ENCODE measurements around the gene SH3BP5L. TPM values are rescaled to one million over a fixed set of nuclear protein-coding genes. Genes with fewer than 3 reads are reported as not detected.

The SH3BP5L gene
- total and polyA plus RNA-seq, 2 of the 13 experiments (the other 11 are each of a cell fraction or from before 2014, with no cell fraction given), result 10.3 to 14.9 TPM

DNA sequence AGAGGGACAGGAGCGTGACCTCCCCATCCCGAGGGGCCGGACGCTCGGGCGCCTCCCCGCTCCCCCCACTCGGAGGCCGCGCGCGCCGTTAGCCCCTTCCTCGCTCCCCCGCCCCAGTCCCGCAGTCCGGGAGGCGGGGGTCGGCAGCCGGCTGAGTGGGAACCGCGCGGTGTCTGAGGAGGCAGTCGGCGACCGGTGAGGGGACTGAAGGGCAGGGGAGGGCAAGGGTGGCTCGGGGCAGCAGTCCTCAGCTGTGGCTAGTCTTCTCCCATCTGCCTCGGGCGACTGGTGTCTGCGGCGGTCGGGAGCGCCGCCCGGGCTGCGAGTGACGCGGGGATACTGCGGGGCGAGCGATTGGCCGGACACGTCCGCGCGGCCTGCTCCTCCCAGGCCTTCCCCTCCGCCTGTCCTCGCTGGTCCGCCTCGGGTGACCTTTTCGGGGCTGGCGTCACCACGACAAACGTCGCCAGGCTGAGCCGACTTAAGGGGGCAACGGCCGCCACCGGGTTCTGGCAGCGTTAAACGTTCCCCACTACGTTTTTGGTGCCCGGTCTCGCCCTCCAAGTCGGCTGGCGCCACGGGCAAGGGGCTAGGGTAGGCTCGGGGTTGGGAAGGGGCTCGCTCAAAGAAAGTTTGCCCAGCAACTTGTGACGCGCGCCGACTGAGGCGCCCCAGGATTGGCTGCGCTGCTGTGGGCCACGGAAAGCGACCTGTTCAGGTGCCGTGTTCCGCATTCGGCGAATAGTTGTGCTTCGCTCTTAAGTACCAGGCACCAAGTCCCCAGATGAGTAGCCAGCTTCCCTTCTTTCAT, 12.8 kb upstream of the SH3BP5L start (continued):
- TF ChIP-seq, protein P1, sequence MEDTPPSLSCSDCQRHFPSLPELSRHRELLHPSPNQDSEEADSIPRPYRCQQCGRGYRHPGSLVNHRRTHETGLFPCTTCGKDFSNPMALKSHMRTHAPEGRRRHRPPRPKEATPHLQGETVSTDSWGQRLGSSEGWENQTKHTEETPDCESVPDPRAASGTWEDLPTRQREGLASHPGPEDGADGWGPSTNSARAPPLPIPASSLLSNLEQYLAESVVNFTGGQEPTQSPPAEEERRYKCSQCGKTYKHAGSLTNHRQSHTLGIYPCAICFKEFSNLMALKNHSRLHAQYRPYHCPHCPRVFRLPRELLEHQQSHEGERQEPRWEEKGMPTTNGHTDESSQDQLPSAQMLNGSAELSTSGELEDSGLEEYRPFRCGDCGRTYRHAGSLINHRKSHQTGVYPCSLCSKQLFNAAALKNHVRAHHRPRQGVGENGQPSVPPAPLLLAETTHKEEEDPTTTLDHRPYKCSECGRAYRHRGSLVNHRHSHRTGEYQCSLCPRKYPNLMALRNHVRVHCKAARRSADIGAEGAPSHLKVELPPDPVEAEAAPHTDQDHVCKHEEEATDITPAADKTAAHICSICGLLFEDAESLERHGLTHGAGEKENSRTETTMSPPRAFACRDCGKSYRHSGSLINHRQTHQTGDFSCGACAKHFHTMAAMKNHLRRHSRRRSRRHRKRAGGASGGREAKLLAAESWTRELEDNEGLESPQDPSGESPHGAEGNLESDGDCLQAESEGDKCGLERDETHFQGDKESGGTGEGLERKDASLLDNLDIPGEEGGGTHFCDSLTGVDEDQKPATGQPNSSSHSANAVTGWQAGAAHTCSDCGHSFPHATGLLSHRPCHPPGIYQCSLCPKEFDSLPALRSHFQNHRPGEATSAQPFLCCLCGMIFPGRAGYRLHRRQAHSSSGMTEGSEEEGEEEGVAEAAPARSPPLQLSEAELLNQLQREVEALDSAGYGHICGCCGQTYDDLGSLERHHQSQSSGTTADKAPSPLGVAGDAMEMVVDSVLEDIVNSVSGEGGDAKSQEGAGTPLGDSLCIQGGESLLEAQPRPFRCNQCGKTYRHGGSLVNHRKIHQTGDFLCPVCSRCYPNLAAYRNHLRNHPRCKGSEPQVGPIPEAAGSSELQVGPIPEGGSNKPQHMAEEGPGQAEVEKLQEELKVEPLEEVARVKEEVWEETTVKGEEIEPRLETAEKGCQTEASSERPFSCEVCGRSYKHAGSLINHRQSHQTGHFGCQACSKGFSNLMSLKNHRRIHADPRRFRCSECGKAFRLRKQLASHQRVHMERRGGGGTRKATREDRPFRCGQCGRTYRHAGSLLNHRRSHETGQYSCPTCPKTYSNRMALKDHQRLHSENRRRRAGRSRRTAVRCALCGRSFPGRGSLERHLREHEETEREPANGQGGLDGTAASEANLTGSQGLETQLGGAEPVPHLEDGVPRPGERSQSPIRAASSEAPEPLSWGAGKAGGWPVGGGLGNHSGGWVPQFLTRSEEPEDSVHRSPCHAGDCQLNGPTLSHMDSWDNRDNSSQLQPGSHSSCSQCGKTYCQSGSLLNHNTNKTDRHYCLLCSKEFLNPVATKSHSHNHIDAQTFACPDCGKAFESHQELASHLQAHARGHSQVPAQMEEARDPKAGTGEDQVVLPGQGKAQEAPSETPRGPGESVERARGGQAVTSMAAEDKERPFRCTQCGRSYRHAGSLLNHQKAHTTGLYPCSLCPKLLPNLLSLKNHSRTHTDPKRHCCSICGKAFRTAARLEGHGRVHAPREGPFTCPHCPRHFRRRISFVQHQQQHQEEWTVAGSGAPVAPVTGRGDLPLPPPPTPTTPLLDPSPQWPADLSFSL (CRISPR knock-in tag; IDR thresholded peaks at IDR 0.05), result no peak
- no peak for TF ChIP-seq NCOA5 (CRISPR knock-in tag; IDR thresholded peaks at IDR 0.05)
- TF ChIP-seq, protein P2, sequence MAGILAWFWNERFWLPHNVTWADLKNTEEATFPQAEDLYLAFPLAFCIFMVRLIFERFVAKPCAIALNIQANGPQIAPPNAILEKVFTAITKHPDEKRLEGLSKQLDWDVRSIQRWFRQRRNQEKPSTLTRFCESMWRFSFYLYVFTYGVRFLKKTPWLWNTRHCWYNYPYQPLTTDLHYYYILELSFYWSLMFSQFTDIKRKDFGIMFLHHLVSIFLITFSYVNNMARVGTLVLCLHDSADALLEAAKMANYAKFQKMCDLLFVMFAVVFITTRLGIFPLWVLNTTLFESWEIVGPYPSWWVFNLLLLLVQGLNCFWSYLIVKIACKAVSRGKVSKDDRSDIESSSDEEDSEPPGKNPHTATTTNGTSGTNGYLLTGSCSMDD (CRISPR knock-in tag; IDR thresholded peaks at IDR 0.05), result no peak
- TF ChIP-seq SRSF1 (optimal IDR thresholded peaks at IDR 0.05; ENCODE audit: low read depth, low read length), result peak; percentile 50
- TF ChIP-seq KDM5B (CRISPR knock-in tag; IDR thresholded peaks at IDR 0.05; ENCODE audit: borderline replicate concordance), result peak; percentile 85
- no peak for TF ChIP-seq POLR2AphosphoS2 (IDR thresholded peaks at IDR 0.05; ENCODE audit: low read depth, low read length)
- TF ChIP-seq ZFX (CRISPR knock-in tag; IDR thresholded peaks at IDR 0.05; ENCODE audit: low read depth), result peak; percentile 97
- TF ChIP-seq HNF1B (CRISPR knock-in tag; IDR thresholded peaks at IDR 0.05), result no peak; the same call in 1 of the 2 replicates
- peak; percentile 14; the same call in 1 of the 2 replicates for TF ChIP-seq NR2F2 (IDR thresholded peaks at IDR 0.05; ENCODE audit: borderline replicate concordance, low read depth)
- TF ChIP-seq, protein P3, sequence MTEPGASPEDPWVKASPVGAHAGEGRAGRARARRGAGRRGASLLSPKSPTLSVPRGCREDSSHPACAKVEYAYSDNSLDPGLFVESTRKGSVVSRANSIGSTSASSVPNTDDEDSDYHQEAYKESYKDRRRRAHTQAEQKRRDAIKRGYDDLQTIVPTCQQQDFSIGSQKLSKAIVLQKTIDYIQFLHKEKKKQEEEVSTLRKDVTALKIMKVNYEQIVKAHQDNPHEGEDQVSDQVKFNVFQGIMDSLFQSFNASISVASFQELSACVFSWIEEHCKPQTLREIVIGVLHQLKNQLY (CRISPR knock-in tag; IDR thresholded peaks at IDR 0.05), result no peak
- TF ChIP-seq KLF12 (CRISPR knock-in tag; IDR thresholded peaks at IDR 0.05; ENCODE audit: borderline replicate concordance), result 0 out of 2 replicates have a peak, but pooled peaks have one; percentile 50
- 0 out of 2 replicates have a peak, but pooled peaks have one; percentile 3 for TF ChIP-seq ZBTB14 (CRISPR knock-in tag; IDR thresholded peaks at IDR 0.05)
- no peak for TF ChIP-seq ZNF549 (CRISPR knock-in tag; IDR thresholded peaks at IDR 0.05)
- peak; percentile 72; the same call in 1 of the 2 replicates for TF ChIP-seq ZNF563 (CRISPR knock-in tag; IDR thresholded peaks at IDR 0.05)
- TF ChIP-seq SAP130 (CRISPR knock-in tag; IDR thresholded peaks at IDR 0.05; ENCODE audit: low read depth), result peak; percentile 17
- TF ChIP-seq NR2C2 (CRISPR knock-in tag; IDR thresholded peaks at IDR 0.05; ENCODE audit: borderline replicate concordance), result peak; percentile 89
- TF ChIP-seq ZSCAN20 (CRISPR knock-in tag; IDR thresholded peaks at IDR 0.05; ENCODE audit: borderline replicate concordance), result no peak; the same call in 1 of the 2 replicates
- TF ChIP-seq ZNF737 (CRISPR knock-in tag; IDR thresholded peaks at IDR 0.05; ENCODE audit: borderline replicate concordance), result no peak
